NCI-H1105 (cell line): Measurements from ENCODE around the gene CFAP46.
"Not testable (repeated sequence)": the region's sequence is repeated elsewhere in the genome, so short reads cannot be mapped to it uniquely, and the experiment has no call there.

ENCODE experiments used
- DNase-seq: peaks from one replicate; lab custom pipeline; 2025; lab: John Stamatoyannopoulos, UW

The CFAP46 gene

DNA sequence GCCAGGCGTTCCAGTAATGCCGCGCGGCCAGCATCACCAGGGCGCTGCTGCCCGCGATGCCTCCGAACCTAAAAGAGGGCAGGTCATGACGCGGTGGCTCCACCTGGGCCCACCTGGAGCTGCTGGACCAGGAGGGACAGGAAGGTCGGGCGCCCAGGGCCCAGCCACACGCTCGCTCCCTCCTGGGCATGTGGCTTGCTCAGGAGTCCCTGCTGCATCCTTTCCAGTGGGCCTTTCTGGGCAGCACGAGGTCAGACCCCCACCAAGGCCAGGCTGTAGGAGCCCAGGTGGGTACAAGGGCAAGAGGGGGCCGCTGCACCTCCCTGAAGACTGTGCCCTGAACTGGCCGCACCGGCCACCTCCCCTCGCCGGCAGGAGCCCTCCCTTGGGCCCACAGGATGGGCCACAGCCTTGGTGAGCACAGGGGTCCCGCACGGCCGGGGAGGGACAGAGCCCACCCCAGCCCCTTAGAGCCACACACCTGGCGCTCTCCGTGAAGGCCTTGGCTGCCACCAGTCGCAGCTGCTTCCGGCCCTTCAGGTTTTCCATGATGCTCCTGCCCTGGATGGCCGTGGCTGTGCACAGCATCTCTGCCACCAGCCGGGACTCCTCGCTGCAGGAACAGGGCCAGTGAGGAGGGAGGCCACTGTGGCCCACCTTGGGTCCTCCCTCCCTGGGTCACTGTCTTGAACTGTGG is 43.2 kb downstream of the CFAP46 start:
- no peak for DNase-seq

DNA sequence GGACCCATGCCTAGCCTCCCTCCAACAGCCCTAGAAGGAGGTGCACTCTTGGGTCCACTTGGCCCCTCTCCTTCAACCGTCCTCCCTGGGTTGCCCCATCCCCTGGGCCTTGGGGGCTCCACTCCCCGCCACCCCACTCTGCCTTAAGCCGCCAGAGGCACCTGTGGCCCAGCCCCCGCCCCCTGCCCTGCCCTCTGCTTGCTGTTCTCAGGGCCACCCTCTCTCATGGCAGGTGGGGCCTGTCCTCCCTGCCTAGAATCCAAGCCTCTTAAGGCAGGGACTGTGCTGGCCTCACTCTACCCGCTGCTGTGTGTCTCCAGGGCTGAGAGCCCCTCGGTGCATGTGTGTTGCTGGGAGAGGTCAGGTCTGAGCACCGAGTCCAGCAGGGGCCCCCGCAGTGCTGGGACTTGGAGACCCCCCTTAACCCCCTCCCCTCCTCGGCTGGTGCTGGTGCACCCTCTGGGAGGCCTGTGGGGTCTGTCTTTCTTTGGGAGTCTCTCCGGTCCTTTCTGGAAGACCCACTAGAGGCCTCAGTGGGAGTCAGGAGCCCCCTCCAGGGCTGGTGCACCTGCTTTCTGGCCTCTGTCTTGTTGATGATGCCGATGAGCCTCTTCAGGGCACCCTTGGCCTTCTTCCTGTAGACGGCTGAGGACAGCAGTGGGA is 43.8 kb downstream of the CFAP46 start:
- no peak for DNase-seq

DNA sequence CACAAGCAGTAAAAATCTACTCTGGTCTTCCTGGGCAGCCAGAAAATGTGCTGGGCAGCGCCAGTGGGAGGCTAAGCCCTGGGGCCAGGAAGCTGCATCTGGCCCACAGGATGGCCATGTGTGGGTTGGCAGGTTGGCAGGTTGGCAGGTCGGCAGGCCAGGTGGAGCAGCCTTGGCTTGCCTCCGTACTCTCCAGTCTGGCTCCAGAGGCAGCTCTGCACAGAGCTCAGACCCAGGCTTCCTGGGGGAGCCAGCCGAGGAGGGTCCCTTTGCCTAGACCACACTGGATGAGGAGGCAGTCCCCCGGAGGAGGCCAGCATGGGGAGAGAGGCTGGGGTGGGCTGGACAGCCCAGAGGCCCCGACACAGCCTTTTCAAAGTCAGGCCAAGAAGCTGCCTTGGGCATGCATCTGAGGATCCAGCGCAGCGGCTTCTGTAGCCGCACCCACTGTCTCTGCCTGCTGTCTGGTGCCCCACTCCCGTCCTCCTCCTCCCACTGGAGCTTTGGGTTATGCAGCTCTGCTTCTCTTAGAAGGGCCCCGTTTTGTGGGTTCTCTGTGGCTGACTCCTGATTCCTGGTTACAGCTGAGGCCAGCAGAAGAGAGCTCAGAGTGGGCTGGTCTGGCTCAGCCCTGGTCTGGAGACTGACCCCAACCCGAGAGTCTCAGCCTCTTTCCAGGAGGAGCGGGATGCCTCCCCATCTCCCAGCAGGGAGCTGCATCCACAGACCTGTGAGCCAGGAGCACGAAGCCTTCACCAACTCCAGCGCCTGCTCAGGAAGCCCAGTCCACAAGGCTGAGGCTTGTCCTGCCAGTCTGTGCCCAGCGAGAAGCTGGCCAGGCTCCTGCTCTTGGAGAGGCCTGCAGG is 44.6 kb downstream of the CFAP46 start:
- no peak for DNase-seq

DNA sequence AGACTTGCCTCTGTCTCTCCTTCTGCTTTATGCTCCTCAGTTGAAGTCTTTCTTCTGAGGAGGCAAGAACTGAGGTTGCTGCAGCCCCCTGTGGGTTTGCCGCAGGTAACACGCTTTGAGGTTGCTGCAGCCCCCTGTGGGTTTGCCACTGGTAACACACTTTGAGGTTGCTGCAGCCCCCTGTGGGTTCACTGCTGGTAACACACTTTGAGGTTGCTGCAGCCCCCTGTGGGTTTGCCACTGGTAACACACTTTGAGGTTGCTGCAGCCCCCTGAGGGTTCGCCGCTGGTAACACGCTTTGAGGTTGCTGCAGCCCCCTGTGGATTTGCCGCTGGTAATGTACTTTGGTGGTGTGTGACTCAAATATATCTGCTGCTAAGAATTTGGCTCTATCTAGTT is 48.6 kb downstream of the CFAP46 start:
- not testable (repeated sequence) for DNase-seq

DNA sequence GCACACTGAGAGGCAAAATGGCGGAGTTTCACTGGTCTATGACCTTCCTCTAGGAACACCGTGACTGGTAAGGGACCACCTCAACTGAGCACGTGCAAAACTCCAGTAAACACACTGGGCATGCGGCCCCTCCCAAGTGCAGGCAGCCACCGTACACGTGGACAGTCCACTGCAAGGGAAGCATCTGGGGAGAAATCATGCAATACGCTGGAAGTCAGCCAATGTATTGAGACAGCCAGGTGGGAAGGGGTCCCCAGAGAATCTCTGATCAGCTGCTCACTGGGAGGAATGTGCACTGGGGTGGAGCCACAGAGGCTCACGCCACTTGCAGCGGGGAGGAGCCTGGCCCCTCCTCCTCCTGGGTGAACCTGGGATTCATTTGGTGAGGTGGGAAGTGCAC is 49.3 kb downstream of the CFAP46 start:
- DNase-seq: no peak

DNA sequence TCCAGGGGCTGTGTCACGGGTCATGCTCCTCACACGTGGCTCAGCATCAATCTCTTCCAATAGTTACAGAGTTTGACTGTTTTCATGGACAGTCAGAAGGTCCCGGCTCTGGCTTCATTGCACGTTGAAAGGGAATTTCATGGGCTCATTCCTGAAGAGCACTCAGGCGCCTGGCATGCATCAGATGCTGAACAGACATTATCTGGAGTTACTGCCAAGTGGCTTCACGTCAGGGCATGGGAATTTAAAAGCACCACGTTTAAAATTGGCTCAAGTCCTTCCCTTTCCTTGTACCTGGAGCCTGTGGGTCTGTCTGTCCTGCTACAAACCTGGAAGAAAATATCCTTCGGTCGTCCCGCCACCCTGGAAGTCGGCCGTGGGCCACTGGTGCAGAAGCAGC is 50.4 kb downstream of the CFAP46 start:
- DNase-seq: no peak

DNA sequence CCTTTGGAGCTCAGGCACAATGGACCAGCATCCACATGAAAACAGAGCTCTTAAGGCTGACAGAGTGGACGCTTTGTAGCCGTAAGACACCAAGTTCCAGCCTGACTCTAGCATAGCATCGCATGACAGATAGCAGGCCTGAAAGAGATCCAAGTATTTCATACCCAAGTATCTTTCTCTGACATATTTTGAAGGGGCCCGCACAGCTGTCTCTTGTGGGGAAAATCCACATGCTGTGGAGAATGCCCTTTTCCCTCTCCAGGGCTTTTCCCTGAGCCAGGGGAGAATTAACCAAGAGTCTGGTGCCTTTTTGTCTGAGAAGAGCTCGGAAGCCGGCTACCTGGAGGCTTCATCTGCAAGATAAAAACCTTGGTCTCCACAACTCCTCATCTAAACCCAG is 51.0 kb downstream of the CFAP46 start:
- DNase-seq: no peak

DNA sequence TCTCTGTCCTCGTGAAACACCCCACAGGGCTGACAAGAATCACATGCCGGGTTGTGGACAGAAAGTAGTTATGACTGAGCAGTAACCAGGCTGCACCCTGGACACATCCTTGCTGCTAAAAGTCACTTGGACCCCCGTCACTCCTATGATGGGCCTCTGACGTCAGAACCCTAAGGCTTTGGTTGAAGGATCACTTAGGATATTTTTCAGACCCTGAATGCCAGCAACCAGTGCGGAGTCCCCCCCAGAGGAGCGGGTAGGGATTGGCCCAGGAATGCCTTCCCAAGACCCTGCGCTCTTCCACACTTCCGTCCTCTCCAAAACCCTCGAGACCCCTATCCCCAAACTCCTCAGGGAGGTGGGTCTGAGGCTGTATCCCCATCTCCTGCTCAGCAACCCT is 52.1 kb downstream of the CFAP46 start:
- DNase-seq: no peak

DNA sequence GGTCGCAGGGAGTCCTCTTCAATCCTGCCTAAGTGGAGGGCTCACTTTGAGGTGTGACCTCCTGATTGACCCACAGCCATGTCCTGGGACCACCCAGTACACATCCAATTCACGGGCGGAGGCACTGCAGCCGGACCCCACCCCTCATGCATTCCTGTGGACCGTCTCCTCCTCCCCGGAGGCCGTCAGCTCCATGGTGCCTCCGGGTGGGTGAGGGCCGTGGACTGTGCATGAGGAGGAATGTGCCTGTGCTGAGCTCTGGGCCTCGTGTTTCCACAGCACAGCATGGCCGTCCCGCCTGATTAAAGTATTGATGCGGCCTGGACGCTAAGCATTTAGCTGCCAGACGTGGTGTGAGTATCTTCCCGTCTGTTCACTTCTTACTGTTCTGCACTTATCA is 52.8 kb downstream of the CFAP46 start:
- DNase-seq: no peak

DNA sequence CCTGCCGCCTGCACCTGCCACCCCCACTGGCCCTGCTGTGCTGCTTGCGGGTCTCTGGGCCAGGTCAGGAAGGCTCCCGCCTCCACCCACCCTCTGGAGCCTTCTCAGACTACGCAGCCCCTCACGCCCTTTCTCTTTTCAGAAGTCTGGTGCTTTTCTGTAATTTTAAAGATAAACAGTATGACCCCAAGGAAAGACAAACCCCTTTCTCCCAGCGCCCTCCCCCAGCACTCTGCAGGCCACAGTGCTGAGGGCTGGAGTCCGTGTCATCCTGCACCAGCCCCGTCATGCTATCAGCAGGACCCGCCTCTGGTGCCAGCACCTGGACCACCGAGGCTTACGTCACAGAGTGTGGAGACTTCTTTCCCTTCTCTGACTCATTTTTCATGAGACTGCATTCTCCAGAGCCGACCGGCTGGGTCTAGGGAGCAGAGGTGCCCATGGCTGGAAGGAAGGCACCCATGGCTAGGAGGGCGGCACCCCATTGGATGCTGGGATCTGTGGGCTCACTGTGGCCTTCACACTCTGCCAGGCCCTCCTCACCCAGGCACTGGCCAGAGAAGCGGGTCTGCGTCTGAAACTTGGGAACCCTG is 53.4 kb downstream of the CFAP46 start:
- no peak for DNase-seq

DNA sequence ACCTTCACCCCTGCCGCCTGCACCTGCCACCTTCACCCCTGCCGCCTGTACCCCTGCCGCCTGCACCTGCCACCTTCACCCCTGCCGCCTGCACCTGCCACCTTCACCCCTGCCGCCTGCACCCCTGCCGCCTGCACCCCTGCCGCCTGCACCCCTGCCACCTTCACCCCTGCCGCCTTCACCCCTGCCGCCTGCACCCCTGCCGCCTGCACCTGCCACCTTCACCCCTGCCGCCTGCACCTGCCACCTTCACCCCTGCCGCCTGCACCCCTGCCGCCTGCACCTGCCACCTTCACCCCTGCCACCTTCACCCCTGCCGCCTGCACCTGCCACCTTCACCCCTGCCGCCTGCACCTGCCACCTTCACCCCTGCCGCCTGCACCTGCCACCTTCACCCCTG is 53.9 kb downstream of the CFAP46 start:
- not testable (repeated sequence) for DNase-seq

DNA sequence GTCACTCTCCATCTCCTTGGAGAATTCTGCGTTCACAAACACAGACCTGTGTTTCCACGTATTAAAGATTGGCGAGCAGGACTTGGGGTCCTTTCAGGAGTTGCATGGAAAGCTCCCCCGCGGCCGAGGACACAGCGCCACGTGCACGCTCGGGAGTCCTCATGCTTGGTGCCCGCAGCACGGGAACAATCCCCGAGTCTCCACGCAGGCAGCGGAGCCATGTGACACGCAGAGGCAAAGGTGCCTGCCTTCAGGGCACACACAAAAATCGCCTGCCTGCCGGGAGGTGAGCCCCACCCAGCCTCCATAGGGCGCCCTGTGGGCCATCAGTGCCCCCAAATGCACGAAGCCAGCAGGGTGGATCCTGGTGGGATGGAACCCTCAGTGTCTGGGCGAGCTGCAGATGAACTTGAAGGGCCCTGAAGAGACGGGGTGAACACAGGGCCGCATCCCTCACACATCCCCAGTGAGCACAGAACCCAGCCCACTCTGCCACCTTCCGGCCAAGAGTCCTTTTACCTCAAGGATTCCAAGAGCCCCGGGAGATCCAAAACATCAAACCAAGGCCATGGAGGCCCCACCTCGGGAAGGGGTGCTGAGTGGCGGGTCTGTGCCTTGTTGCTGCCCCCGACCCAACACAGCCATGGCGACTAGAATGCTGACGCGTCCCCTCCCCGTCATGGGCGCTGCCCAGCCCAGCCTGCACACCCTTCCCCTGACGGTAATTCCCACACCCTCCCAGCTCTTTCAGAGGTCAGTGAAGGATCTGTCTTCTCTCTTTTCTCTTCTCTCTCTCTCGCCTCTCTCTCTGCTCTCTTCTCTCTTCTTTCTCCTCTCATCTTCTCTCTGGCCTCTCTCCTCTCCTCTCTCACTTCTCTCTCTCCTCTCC is 55.9 kb downstream of the CFAP46 start:
- DNase-seq: no peak

DNA sequence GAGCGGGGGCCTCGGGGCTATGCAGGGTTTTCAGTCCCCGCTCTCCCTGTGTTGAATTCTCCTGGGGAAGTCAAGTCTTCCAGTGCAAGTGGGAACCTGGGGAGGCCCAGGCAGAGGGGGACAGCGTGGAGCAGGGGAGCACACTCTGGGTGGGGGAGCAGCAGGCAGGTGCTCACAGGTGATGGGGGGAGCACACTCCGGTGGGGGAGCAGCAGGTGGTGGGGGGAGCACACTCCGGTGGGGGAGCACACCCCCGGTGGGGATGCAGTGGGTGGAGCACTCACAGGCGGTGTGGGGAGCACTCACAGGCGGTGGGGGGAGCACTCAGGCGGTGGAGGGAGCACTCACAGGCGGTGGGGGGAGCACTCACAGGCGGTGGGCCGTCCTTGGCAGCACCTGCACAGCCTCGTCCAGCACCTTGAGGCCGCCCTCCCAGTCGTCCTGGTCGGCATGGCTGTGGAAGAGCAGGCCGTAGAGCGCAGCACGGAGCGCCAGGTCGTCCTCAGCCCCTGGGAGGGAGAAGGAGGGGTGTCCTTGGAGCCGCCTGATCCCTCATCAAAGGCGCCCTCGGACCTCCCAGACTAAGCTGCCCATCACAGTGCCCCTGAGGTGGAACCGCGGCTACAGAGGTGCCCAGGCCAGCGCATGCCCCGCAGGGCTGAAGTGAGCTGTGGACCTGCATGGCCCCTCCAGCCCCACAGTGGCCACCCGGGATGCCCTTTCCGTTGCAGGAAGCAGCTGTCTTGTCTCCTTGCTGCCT is 56.7 kb downstream of the CFAP46 start:
- DNase-seq: no peak

DNA sequence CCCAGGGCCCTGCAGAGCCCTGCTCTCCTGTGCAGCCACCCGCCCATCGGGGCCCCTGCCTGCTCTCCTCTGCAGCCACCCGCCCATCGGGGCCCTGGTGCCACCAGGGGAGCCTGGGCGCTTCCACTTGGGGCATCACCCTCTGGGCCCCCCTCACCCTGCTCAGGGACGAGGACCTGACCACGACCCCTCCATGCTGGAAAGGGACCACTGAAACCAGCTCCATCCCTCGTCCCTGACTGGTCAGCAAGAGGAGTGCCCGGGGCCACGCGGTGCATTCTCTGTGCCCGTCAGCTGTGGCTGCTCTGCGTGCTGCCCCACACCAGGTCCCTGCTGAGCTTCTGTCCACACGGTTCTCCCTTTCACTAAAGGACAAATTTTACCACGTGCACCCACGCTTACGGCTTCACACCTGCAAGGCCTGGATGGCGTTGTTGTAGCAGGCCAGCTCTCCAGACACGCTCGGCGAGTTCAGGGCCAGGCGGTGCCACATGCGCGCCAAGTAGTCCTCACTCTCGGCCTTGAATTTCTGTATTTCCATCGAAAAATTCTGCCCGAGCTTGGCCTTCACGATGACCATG is 57.6 kb downstream of the CFAP46 start:
- no peak for DNase-seq

DNA sequence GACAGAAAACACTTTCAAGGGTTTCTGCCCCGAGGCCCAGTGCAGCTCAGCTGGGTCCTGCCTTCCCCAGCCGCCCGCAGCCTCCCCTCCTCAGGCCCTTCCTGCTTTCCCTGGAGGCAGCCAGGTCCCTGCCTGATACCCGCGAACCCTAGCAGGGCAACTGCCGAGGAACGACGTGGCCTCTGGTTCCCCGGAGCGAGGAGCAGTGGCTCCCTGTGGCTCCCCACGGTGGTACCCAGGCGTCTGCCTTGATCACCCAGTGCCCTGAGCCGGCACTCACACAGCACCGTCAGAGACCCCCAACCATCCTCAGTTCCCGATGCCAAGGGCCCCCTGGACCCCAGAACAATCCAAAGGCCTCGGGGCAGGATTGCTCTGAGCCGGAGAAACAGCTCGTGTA is 58.3 kb downstream of the CFAP46 start:
- no peak for DNase-seq

DNA sequence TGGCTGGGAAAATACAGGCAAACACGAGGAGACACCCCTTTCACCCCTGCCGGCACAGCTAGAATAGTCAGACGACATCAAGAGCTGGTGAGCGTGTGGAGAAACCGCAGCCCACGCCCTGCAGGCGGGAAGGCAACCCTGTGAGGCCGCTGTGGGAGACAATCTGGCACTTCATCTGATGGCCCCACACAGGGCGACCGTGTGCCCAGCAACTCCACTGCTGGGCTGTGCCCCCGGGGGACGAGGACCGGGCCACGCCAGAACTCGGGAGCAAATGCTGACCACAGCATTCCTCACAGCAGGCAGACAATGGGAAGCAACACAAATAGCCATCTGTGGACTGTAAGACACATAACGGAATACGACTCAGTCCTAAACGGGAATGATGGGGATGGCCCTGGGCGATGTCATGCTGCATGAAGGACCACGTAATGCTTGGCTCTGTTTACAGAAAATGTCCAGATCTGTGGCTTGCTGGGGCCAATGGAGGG is 58.9 kb downstream of the CFAP46 start:
- no peak for DNase-seq

DNA sequence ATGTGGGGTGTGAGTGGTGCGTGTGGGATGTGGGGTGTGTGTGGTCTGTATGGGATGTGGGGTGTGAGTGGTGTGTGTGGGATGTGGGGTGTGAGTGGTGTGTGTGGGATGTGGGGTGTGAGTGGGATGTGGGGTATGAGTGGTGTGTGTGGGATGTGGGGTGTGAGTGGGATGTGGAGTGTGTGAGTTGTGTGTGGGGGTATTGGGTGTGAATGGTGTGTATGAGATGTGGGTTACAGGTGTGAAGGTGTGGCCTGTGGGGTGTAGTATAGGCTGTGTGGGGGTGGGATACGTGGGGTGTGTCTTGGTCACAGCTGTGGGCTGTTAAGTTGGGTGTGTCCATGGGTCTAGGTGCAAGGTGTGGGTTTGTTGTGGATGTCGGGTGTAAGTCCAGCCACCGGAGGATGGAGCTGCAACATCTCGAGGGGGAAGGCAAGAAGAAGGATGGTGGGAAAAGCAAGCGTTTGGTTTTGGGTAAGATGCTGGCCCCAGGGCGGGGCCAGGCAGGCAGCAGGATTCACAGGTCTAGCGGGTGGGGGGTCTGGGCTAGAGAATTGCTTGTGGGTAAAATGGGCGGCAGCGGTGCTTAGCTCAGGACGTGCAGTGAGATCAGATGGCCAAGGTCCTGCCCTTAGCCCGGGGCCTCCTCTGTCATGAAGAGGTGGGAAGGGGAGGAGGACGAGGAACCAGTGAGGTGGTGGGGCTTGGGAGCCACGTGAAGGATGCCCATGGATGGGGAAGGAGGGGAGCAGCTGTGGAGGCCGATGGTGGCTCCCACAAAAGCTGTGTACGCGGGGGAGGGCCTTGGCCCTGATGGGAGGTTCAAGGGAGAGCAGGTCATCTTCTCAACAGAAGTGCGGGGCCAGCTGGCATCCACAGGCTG is 60.1 kb downstream of the CFAP46 start:
- DNase-seq: no peak

DNA sequence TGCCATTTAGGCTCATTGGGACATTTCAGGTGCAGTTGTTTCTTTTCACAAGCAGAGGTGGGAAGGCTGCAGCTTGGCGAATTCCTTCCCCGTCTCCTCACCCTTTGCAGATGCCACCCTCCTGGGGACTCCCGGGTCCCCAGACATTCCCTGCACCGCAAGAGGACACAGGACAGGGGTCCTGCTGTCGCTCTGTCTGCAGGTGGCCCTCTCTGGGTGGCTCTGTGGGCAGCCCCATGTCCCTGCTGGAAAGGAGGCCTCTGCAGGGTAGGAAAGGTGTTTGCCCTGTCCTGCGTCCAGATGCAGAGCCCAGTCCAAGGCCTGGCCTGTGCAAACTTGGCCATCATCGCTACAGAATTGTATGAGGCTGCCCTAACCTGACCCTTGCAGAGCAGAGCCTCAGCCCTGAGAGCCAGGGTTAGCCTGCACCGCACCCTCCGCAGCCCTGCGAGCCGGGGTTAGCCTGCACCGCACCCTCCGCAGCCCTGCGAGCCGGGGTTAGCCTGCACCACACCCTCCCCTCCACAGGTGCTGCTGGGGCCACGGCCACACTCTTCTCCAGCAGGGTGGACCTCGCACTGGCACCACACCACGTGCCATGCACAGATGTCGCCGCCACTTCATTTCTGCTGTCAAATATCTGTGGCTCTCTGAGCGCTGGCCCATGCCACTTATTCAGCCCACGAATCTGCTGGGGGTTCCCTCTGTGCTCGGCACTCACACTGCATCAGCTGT is 61.0 kb downstream of the CFAP46 start:
- no peak for DNase-seq
